Transverse colon (tissue), 4 donors: ENCODE data around the gene HOXB4. TPM values are rescaled to one million over a fixed set of nuclear protein-coding genes. Genes with fewer than 3 reads are reported as not detected.

Source experiments
- DNase-seq: peaks from one replicate; pipeline ENCODE4 v3.0.0-alpha.2; 2019
- H3K27ac ChIP-seq, 4 donors: fragments of 200-600 bp; sonication (generic); 2 replicates each; pipeline ENCODE4 v1.5.1; 2016 to 2018; ENCODE audit warnings: inconsistent platforms in 4 of 4
- H3K27me3 ChIP-seq: fragments of 200-600 bp; sonication (generic); 2 replicates; pipeline ENCODE4 v1.5.1; 2017; ENCODE audit warnings: inconsistent platforms
- H3K36me3 ChIP-seq, 4 donors: fragments of 200-600 bp; sonication (generic); 2 replicates each; pipeline ENCODE4 v1.5.1; 2017 to 2019; ENCODE audit warnings: inconsistent platforms in 4 of 4
- H3K4me1 ChIP-seq, 4 donors: fragments of 200-600 bp; sonication (generic); 2 replicates each; pipeline ENCODE4 v1.5.1; 2017 to 2020; ENCODE audit warnings: inconsistent platforms in 4 of 4
- H3K4me3 ChIP-seq, 4 donors: fragments of 200-600 bp; sonication (generic); 1 replicate in 1 of 4; 2 replicates in 3 of 4; pipeline versions ENCODE4 v1.5.1 to v1.6.1; 2017 to 2019; ENCODE audit warnings: inconsistent platforms in 4 of 4
- H3K9me3 ChIP-seq, 2 donors: fragments of 200-600 bp; sonication (generic); 2 replicates each; pipeline ENCODE4 v1.5.1; 2017 to 2019; ENCODE audit warnings: inconsistent platforms in 2 of 2
- EP300 ChIP-seq: sonication (generic); formaldehyde crosslinking; IDR thresholded peaks from one replicate; pipeline ENCODE4 v1.6.1; 2017; ENCODE audit warnings: antibody characterized with exemption, low read depth
- POLR2A ChIP-seq: fragments of 450-650 bp; IDR thresholded peaks from one replicate; pipeline ENCODE4 v1.6.1; 2016; ENCODE audit warnings: antibody characterized with exemption, mild to moderate bottlenecking, moderate library complexity
- POLR2AphosphoS5 ChIP-seq, 3 donors: sonication (generic); formaldehyde crosslinking; IDR thresholded peaks; one replicate each; pipeline ENCODE4 v1.6.1; 2016; ENCODE audit warnings: antibody characterized with exemption in 3 of 3
- WGBS, 2 donors: methylation state at CpG; one replicate each; pipeline ENCODE4 v1.1.5; 2018; ENCODE audit warnings: low coverage in 1 of 2; 5-methylcytosine and 5-hydroxymethylcytosine counted together
- in situ Hi-C, 4 donors: fragments of 200-750 bp; cut with MboI; loops; one replicate each; pipeline versions ENCODE4 v1.15.0 to v1.15.1; 2017; ENCODE audit warnings: low sequenced_read_pairs in 3 of 4, low pct_ligation_motif_present in 1 of 4, low pct_unique_long_range_greater_than_20kb in 1 of 4
- intact Hi-C: fragments of 100-400 bp; cut with DNase I; formaldehyde crosslinking; loops from one replicate; pipeline ENCODE4 v1.15.1; 2023; ENCODE audit warnings: low total_unique reads
- total RNA-seq, 4 donors: library from RNA; depleted of rRNA; stranded (reverse); fragments of >200 nt; gene quantifications; one replicate each; pipeline ENCODE4 v1.1.0, GENCODE V29; 2016
- TF ChIP-seq, protein P1 (sequence below), 5 experiments: fragments of 200-600 bp in 3 of 5; fragments of 450-650 bp in 2 of 5; sonication (generic) in 3 of 5; IDR thresholded peaks; 1 replicate in 2 of 5; 2 replicates in 3 of 5; pipeline ENCODE4 v1.5.1; 2016 to 2017; ENCODE audit warnings: antibody characterized with exemption in 5 of 5, inconsistent platforms in 3 of 5, mild to moderate bottlenecking in 2 of 5, moderate library complexity in 1 of 5

HOXB4 gene
- total RNA-seq, 4 donors from 2014 or later, result 1.9 to 4.8 (median 2.0) TPM; not detected in 1

DNA sequence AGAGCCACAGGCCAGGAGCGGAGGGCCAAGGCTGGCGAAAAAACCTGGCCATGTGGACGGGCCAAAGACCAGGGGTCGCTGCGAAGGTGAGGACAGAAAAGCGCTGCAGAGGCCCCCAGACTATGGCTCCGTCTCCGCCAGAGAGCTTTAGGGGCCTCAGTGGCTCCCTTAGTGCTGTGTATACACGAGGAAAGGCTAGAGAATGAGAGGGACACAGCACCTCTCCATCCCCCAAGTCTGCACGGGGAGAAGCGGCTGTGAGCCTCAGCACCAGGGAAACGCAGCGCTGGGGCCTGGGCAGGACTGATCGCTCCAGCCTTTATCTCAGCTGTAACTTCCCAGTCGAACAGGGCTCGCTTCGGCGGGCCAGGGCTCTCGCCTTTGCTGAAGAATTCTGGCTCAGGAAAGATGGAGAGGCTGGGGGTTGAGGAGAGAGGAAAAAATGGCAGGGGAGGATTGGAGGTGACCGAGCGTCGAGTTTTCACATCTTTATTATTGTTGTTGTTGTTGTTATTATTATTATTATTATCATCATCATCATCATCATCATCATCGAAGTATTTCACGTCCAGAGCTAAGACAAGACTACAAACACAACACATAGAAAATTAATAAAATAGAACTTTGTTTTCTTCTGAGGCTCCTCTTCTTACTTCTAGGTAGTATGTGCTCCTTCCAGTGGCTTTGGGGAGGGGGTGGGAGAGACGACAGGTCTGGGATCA is 17.3 kb upstream of the HOXB4 start:
- H3K9me3 ChIP-seq, result no peaks in the 10 kb centered on the region
- 66 to 76% methylated on average over 12 to 25 of the region's 25 CpGs for WGBS, 2 donors
- DNase-seq, result no peak
- H3K36me3 ChIP-seq, result peaks cover 0 to 5% (median 0%) of the 10 kb centered on the region in 4 donors
- H3K27ac ChIP-seq, result peak overlapping the region; percentile 89 to 95 (median 92)
- in situ Hi-C loops (loop anchor here in 2 of 4 donors (10.0 kb wide), 2 partner anchors 101 to 251 kb away; no protein-coding TSS in a partner anchor), intact Hi-C loops (loop anchor here (5.0 kb wide), 1 partner anchor 243 kb away; no protein-coding TSS in a partner anchor)
- H3K27me3 ChIP-seq, result peaks cover 5% of the 10 kb centered on the region
- peaks cover 15 to 91% (median 50%) of the 10 kb centered on the region in 4 donors for H3K4me1 ChIP-seq
- TF ChIP-seq POLR2A, result no peak
- peak overlapping the region in 2 of 4 donors; percentile 45 to 64 for H3K4me3 ChIP-seq

DNA sequence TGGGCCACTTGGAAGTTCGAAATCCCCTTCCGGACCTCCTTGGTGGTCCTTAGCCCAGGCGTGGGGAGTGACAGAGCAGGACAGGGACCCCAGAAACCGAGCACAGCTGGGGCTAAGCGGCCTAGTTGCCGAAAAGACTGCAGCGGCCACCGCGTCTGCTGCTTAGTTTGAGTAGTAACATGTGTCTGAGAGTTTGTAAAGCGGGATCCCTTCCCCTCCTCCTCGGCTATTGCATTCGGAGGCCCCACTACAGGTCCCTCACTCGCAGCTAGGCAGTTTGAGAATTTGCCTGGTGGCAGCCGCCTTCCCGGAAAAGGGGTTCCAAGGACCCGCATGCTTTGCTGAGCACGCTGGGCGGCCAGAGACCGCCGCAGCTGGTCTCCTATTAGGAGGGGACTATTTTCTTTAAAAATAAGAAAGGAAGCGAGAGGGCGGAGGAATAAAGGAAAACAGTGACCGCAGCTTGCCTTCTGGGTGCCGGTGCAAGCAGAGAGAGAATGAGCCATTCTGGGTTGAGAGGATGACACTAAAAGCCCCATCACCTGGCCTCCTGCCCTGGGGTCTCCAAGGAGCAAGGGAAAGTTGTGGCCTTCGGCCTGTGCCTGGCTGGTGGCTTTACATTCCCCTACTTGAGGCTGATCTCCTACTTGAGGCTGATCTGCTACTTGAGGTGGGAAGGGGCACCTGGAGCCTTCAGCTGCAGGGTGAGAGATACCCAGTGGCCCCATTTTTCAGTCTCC is 16.6 kb upstream of the HOXB4 start:
- WGBS, 2 donors, result 64 to 68% methylated on average over 3 to 25 of the region's 25 CpGs
- TF ChIP-seq POLR2A (no peak), EP300 (no peak), POLR2AphosphoS5 (IDR thresholded peaks at IDR 0.05) (no peak)
- TF ChIP-seq, protein P1, sequence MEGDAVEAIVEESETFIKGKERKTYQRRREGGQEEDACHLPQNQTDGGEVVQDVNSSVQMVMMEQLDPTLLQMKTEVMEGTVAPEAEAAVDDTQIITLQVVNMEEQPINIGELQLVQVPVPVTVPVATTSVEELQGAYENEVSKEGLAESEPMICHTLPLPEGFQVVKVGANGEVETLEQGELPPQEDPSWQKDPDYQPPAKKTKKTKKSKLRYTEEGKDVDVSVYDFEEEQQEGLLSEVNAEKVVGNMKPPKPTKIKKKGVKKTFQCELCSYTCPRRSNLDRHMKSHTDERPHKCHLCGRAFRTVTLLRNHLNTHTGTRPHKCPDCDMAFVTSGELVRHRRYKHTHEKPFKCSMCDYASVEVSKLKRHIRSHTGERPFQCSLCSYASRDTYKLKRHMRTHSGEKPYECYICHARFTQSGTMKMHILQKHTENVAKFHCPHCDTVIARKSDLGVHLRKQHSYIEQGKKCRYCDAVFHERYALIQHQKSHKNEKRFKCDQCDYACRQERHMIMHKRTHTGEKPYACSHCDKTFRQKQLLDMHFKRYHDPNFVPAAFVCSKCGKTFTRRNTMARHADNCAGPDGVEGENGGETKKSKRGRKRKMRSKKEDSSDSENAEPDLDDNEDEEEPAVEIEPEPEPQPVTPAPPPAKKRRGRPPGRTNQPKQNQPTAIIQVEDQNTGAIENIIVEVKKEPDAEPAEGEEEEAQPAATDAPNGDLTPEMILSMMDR (IDR thresholded peaks at IDR 0.05), result no peak
- Histone ChIP-seq H3K27ac (peak overlapping the region; percentile 89 to 95 (median 92)), H3K9me3 (no peaks in the 10 kb centered on the region), H3K4me3 (peak overlapping the region in 2 of 4 donors; percentile 43 to 64), H3K36me3 (peaks cover 0 to 5% (median 0%) of the 10 kb centered on the region in 4 donors), H3K4me1 (peaks cover 10 to 86% (median 46%) of the 10 kb centered on the region in 4 donors), H3K27me3 (peaks cover 5% of the 10 kb centered on the region)
- no peak for DNase-seq
- in situ Hi-C loops, result loop anchor here in 2 of 4 donors (5.0 to 10.0 kb wide), 3 partner anchors 100 to 250 kb away; no protein-coding TSS in a partner anchor
- intact Hi-C loops, result loop anchor here (5.0 kb wide), 1 partner anchor 242 kb away; no protein-coding TSS in a partner anchor

DNA sequence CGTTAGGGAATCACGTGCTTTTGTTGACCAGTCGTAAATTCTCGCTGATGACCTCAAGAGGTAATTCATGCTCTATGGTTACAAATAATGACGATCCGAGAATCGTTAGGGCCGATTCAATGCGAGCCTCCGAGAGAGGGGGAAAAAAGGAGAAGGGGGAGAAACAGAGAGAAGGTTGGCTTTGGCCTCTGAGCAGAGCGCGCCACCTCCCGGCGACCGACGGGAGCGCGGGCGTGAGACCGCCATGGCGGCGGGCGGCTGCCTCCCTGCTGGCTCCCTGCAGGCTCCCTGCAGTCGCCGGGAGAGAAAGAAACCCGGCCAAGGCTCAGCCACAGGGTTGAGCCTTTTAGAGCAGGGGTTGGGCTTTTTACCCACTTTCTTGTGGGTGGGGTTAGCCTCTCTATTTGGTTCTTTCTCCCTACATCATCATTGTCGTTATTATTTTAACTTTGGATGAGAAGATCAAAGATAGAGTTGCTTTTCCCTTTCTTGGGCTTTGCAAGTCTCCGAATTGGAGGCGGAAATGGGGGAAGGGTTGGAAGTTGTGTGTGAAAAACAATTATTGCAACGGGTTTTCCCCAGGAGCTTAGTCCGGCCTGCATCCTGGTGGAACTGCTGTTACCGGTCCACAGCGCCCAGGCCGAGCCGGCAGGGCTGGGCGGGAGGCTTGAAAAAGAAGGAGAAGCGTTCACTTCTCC is 15.8 kb upstream of the HOXB4 start:
- Histone ChIP-seq H3K27ac (peak overlapping the region; percentile 89 to 95 (median 92)), H3K36me3 (peaks cover 0 to 5% (median 0%) of the 10 kb centered on the region in 4 donors), H3K4me1 (peaks cover 8 to 80% (median 40%) of the 10 kb centered on the region in 4 donors), H3K9me3 (no peaks in the 10 kb centered on the region), H3K4me3 (peak overlapping the region in 3 of 4 donors; percentile 31 to 64 (median 43)), H3K27me3 (peaks cover 5% of the 10 kb centered on the region)
- peak; percentile 79 for DNase-seq
- TF ChIP-seq, protein P1 (IDR thresholded peaks at IDR 0.05), result peak; percentile 76 to 85 (median 79)
- TF ChIP-seq EP300, result no peak
- TF ChIP-seq POLR2A, result no peak
- TF ChIP-seq POLR2AphosphoS5 (IDR thresholded peaks at IDR 0.05), result peak in 1 of 3 donors; percentile 42
- 29 to 33% methylated on average over 4 to 37 of the region's 37 CpGs for WGBS, 2 donors
- intact Hi-C loops, result no loop called here
- in situ Hi-C loops, result loop anchor here in 2 of 4 donors (5.0 to 10.0 kb wide), 3 partner anchors 99 to 249 kb away; no protein-coding TSS in a partner anchor

GRCh38 chr17:48593126-48593829 is 15.1 kb upstream of the HOXB4 start, which contains the start of gene HOXB5:
Gene HOXB5 (minus strand): TSS chr17:48593779. CDS start chr17:48593682, 97 bp downstream.
- H3K9me3 ChIP-seq, result no peaks in the 10 kb centered on the region
- no peak for DNase-seq
- peak within 1 kb of the TSS; percentile 89 to 95 (median 92) for H3K27ac ChIP-seq
- WGBS, 2 donors, result 45% methylated on average over 40 of the region's 50 CpGs; no CpG with 5 or more reads in 1 of the 2 donors
- no peak for TF ChIP-seq EP300
- no peak for TF ChIP-seq POLR2AphosphoS5 (IDR thresholded peaks at IDR 0.05)
- TF ChIP-seq POLR2A, result no peak
- TF ChIP-seq, protein P1 (IDR thresholded peaks at IDR 0.05), result no peak
- peak within 1 kb of the TSS; percentile 31 to 64 (median 39) for H3K4me3 ChIP-seq
- peaks cover 5% of the 10 kb centered on the region for H3K27me3 ChIP-seq
- intact Hi-C loops, result no loop called here
- H3K4me1 ChIP-seq, result peaks cover 4 to 80% (median 32%) of the 10 kb centered on the region in 4 donors
- H3K36me3 ChIP-seq, result peaks cover 0 to 5% (median 0%) of the 10 kb centered on the region in 4 donors
- in situ Hi-C loops, result loop anchor here in 2 of 4 donors (5.0 to 10.0 kb wide), 3 partner anchors 98 to 248 kb away; no protein-coding TSS in a partner anchor
